PFSK-1 (cell line): ENCODE measurements around the gene MRPL27.

Source experiments
- FOXP2 ChIP-seq: optimal IDR thresholded peaks from 2 replicates; pipeline ENCODE3; 2011; ENCODE audit warnings: borderline replicate concordance, control low read depth, inconsistent platforms; ENCODE audit not compliant: insufficient read depth; ENCODE audit errors: extremely low read length, extremely low read depth
- POLR2AphosphoS5 ChIP-seq: IDR thresholded peaks from 2 replicates; pipeline ENCODE4 v1.6.1; 2012; ENCODE audit warnings: low read depth, mild to moderate bottlenecking, control low read depth, low read length, moderate library complexity
- REST ChIP-seq, 2 experiments: IDR thresholded peaks; 2 replicates each; pipeline versions ENCODE4 v1.6.1 to v1.8.0; 2011 to 2012; ENCODE audit warnings: low read depth in 2 of 2, low read length in 2 of 2, control low read depth in 1 of 2, inconsistent platforms in 1 of 2, mild to moderate bottlenecking in 1 of 2, moderate library complexity in 1 of 2; ENCODE audit not compliant: insufficient read depth in 1 of 2
- SIN3A ChIP-seq: IDR thresholded peaks from 2 replicates; pipeline ENCODE4 v1.6.1; 2012; ENCODE audit warnings: mild to moderate bottlenecking, low read length, moderate library complexity, borderline replicate concordance; ENCODE audit not compliant: insufficient read depth
- TAF1 ChIP-seq: IDR thresholded peaks from 2 replicates; pipeline ENCODE4 v1.6.1; 2012; ENCODE audit warnings: low read length, control low read depth, borderline replicate concordance; ENCODE audit not compliant: insufficient read depth

MRPL27 gene

GRCh38 chr17:50332196-50332595, 40.8 kb downstream of the MRPL27 start:
- TF ChIP-seq REST (IDR thresholded peaks at IDR 0.05; ENCODE audit: insufficient read depth in 1 of 2, low read depth in 2 of 2, low read length in 2 of 2), result no peak
- TF ChIP-seq FOXP2, result no peak
- TF ChIP-seq SIN3A, result no peak
- no peak for TF ChIP-seq POLR2AphosphoS5
- TF ChIP-seq TAF1, result no peak

GRCh38 chr17:50331085-50331791, 41.7 kb downstream of the MRPL27 start:
- TF ChIP-seq POLR2AphosphoS5 (no peak), FOXP2 (no peak), REST (IDR thresholded peaks at IDR 0.05; ENCODE audit: insufficient read depth in 1 of 2, low read depth in 2 of 2, low read length in 2 of 2) (no peak), SIN3A (no peak), TAF1 (no peak)

- TF ChIP-seq POLR2AphosphoS5 (no peak), FOXP2 (no peak), SIN3A (no peak), REST (IDR thresholded peaks at IDR 0.05; ENCODE audit: insufficient read depth in 1 of 2, low read depth in 2 of 2, low read length in 2 of 2) (no peak), TAF1 (no peak)
Measured at GRCh38 chr17:50330151-50330775, 42.7 kb downstream of the MRPL27 start.

GRCh38 chr17:50329716-50330115, 43.3 kb downstream of the MRPL27 start:
- TF ChIP-seq SIN3A (no peak), POLR2AphosphoS5 (no peak), TAF1 (no peak)

- TF ChIP-seq SIN3A (no peak), FOXP2 (no peak), POLR2AphosphoS5 (no peak), TAF1 (no peak), REST (IDR thresholded peaks at IDR 0.05; ENCODE audit: insufficient read depth in 1 of 2, low read depth in 2 of 2, low read length in 2 of 2) (no peak)
Measured at GRCh38 chr17:50328363-50329325, 44.3 kb downstream of the MRPL27 start.
